Ammon's horn (tissue), 1 donor: ENCODE data around the gene GLI3.

Experiments used
- DNase-seq: peaks from one replicate; pipeline ENCODE4 v3.0.0-alpha.2; 2016; ENCODE audit warnings: low spot score

GLI3 gene

DNA sequence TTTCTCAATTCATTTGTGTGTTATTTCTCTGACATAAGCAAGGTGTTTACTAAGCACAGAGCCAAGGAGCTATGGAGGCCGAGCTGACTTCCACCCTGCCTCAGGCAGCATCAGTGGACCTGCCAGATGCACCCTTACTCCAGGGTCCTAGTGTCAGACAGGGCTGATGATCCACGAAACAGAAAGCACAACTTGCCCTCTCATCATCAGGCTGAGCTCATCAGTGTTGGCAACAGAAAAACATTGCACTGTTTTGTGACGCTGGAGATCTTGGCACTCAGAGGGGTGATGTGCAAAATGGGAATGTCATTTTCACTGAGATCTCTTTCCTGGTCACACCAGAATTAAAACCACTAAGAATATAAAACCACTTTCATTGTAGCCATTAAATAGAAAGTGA is 201.8 kb downstream of the GLI3 start:
- peak; percentile 31 for DNase-seq

DNA sequence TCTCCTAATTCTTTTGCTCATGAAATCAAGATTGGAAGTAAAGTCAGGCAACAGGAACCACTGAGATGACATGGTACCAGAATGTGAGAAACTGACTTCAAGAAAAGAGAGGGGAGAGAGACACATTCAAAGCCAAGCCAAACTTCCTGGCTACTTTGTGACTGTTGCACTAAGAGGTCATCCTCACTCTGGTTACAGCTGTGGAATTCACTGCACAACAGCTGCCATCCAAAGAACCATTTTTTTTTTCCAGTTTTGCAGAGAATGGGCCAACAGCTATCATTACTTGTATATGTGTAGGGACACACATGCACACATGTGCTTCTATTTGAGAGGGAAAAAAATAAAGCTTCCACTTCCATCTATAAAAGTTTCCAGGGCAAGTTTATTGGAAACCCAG is 203.5 kb downstream of the GLI3 start:
- DNase-seq: no peak

DNA sequence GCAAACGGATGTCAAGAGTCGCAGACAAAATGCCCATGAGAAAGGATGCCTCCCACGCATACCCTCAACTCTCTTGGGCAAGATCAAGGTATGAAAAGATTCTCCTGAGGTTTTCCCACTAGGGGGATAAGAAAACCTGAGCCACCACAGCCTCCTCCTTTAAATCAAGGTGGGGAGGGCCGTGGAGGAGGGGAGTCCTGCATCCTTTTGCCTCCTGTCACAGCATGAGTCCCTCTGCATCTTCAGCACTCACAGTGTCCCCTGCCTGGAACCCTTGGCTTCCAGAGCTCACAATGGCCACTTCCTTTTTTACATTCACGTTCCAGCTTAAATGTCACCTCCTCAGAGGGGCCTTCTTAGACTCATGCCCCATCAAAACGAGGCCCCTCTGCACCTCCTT is 207.6 kb downstream of the GLI3 start:
- no peak for DNase-seq

DNA sequence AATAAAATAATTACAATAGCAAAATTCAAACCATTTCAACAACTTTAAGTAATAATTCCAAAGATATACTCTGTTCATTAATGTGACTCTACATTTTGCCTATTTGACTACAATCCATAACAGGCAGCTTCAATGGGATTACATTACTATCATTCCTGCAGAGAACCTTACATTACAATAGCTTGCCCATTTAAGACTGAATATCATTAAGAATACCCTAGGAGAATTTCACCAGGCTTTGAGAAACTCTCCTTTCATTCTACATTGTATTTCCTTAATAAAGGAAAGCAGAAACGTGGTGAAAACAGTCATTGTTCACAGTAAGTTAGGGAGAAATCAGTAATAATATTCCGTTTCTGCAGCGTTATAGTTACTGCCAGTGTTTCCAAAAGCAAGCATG is 209.5 kb downstream of the GLI3 start:
- DNase-seq: no peak

DNA sequence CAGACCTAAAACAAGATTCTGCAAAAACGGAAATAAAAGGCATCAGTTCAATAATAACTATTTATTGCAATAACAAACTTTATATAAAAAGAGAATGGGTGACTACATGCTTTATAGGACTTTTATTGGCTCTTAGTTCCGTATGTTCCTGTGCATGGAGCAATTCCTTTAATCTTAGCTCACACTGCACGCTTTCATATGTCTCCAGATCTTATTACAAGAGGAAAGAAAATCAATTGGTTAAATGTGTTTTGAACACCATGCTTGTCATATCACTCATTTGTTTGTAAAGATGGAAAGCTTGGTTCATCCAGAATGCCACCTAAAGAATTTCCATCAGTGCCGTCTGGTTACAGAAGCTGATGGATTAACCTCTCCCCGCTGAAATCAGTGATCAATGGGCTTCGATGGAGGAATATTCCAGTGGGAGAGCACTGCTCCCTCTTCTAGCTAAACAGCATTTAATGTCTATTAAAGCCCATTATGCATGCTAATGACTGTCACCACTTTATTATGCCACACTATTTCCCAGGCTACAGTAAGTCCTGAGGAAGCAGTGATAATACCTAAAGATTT is 210.3 kb downstream of the GLI3 start:
- no peak for DNase-seq

DNA sequence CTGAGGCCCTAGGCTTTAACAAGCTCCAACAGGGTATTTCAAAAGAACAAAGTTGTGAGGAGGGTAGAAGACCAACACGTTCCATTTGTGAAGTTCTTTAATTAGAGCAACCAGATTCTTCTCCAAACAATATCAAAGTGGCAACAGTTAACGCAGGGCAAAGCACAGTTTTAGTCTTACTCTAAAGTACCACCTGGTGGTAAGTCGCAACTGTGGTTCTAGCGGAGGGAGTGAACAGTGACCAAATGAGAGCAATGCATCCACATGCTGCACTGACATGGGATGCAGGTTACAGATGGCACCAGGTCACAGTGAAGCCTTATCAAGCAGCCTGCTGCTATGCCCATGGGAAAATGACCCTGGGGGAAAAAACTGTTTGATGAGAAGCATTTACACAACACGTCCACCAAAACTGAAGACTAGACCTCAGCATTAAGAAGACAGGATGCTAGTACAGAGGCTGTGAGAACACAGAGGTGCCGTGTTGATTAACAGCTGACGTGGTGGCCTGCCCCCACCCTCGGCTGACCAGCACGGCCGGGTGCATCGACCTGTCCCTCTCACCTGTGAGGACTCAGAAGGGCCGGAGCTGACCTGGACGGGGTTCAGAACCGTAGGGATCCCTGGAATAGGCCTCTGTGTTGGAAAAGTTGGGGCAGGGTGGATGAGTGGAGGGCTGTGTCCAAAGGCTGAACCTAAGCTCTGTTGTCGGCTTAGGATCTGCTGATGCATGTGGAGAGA is 211.2 kb downstream of the GLI3 start:
- no peak for DNase-seq

DNA sequence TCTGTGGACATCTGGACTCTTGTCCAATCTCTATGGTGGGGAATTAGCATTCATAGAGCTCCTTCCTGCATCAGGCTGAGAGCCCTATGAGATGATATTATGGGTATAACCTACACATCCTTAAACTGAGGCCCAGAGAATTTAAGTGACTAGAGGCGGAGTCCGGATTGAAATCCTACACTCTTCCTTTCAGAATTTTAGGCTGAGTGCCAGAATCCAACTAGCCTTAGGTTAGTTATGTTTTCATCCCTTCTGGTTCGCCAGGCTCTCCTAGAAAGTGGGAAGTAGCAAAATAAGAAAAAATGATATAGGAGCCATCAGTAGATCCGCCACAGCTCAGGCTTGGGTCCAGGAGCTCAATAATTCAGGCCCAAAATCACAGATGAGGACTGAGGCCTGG is 212.5 kb downstream of the GLI3 start:
- no peak for DNase-seq

DNA sequence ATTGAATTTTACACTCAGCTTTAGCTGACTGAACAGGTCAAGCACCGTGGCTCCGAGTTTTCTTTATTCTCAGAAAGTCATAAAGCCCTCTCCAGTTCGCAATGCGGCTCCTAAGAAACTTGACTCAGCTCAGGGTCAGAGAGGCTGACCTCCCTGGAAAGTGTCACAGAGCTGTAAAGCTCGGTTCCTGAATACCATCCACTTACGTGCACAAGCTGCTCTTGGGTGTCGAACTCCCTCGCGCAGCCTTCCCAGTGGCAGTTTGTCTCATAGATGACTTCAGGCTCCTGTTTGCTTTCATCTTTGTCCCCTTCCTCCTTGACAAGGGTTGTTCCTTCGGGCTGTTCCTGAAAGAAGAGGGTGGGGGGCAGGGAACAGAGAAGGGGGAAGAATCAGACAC is 213.7 kb downstream of the GLI3 start:
- DNase-seq: no peak

DNA sequence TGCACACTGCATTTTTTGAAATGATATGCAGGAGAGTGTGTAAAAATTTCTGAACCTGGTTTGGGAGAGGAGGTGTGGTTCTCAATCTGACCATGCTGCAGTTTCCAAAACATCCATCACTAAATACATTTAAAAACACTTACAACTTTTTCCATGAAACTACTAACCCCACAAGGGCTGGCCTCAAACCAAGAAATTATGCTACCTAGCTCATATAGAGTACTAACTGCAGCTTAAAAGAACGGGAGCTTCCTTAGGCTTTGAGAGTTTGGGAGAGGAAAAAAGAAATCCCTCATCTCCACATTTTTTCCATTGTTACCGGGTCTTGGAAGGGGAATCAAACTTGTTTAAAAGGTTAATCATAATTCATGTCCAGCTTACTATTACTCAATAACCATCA is 214.2 kb downstream of the GLI3 start:
- no peak for DNase-seq

DNA sequence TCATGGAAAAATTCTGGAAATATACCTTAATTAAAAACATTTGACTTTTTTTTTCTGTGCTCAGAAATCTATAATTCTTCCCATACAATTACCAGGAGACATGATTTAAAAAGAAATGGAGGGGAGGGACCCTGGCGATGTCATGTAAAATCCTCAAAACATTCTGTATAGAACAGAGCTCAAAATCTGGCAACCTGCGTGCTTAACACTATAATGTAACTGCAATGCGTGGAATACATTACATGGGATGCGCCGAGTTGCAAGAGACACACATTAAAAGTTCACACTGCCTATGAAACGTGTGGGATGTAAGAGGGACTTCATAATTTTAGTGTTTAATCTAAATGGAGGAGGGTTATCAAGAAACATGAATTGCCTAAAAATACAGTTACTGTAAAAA is 215.0 kb downstream of the GLI3 start:
- DNase-seq: no peak

DNA sequence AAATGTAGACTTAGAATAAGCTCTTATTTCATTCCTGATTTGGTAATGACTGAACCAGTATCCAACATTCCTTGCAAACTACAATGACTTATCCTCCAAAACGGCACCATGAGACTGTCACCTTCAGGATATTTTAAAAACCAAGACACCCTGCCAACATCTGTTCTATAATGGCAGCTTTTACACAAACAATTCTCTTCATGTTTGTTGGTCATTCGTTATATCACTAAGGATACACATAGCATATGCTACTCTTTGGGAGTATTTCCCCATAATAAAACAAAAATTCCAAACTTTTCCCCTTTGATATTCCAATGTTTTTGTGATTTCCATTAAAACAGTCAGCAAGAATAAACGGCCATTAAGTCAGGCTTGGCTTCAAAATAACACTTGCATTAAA is 215.4 kb downstream of the GLI3 start:
- DNase-seq: no peak

DNA sequence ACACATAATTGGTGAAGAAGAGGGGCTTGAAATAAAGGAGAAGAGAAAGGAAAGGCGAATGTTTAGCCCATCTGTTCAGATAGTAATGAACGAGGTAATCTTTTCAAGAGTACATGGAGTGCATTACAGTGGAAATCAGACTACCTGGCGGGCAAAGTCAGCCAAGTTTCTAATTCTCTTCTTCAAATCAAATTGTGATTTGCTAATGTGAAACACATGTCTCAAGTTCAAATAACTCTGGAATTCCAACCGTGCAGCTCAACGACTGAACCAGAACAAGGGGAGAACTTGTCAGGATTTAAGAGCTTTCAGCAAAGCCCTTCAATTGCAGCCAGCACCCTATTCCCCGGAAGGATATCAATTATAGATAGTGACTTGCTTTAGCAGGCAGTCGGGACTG is 216.9 kb downstream of the GLI3 start:
- DNase-seq: no peak

DNA sequence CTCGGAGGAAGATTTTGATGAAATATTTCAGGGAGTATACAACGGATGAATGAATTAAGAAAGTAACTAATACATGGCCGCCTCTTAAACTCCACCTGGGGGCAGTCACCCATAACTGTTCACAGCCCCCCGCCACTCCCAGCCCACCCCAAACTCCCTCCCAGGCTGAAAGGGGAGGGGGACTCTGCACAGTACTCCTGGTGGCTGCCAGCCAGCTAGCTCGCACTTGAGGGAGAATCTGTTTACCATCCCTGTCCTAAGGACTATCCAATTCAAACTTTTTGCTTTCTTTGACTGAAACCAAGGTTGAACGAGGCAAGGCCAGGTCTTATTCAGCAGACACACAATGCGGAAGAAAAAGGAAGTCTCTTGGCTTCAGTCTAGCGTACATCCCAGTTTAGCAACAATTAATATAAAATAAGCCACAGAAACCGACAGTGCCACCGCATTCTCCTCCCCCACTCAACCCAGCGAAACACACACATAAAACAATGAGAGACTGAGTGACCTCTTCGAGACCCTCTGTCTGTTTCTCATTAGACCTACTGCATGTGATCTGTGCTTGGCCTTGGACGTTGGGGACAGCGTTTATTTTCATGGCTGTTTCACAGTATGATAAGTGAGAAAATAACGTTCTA is 219.5 kb downstream of the GLI3 start:
- DNase-seq: no peak

DNA sequence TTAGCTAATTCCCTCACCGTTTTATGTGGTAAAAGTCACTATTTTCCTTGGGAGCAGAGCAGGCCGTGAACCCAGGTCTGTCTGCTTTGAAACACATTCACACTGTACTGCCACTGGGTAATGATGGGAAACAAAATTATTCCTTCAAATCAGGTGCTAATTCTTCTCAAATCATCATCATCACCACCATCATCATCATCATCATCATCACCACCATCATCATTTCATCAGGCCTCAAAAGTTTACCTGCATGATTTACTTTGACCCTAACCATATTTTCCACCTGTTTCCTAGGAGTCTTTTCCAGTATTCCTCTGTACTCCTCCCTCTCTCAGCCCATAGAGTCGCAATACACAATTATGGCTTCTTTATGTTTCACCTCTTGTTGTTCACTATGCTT is 220.5 kb downstream of the GLI3 start:
- DNase-seq: no peak

DNA sequence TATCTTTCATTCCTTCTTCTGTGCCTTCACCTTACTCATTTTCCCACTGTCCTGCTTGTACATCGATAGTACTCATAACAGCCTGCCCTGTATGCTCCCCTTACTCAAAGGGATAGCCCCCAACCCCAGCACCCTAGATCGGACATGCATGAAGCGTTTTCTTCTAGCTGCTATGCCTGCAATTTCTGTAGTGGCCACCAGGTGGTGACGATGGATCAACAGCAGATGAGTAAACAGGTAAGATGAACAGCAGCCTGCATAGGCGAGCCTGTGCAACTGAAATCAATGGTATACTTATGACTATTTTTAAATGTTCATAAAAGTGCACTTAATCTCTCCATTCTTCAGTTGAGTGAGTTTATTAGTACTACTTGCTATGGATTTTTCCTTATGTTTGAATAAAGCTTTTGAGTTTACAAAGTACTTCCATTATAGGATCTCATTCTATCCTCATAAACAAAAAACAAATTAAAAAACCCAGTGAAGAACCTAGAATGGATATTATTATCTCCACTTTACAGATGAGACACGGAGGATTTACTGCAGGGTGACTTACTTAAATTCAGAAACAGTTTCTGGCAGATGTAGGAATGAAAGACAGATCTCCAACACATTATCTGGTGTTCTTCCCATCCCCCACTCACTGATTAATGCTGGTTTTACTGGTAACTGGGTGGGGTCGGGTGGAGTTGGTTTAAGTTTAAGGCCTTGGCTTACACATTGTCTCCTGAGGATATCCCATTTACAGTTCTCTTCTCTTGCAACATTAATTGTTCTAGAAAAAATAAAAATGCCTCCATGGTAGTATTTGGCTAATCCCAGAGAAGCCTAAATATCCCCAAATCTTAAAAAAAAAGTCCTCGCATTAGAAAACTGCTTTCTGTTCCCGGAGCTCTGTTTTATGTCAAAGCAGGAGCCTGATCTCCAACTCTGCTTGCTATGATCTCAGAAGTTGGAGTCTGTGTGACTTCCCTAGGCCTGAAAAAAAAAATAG is 222.1 kb downstream of the GLI3 start:
- no peak for DNase-seq

DNA sequence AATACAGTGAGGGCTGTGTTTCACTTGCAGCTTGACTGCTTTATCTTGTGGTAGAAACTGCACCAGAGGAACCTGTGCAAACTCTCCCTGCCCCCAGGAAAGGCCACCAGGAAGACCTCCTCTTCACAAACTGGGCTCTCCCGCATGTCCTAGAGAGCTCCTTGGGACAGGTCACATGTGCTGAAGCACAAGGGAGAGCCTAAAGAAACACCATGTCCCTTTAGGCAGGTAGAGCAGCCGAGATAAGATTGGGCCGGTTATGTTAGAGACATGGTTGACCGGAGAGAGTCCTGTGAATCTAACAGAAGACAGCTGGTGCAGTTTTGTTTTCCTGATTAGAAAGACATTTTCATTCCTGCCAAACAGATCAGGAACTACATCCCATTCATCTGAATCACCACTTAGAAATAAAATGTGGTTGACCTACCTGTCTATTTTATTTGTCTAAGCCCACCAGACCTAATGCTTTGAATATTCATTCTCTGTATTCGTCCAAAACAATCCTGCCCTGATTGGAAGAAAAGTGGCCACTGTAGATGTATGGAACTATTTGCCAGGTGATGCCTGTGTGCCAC is 224.1 kb downstream of the GLI3 start:
- no peak for DNase-seq

DNA sequence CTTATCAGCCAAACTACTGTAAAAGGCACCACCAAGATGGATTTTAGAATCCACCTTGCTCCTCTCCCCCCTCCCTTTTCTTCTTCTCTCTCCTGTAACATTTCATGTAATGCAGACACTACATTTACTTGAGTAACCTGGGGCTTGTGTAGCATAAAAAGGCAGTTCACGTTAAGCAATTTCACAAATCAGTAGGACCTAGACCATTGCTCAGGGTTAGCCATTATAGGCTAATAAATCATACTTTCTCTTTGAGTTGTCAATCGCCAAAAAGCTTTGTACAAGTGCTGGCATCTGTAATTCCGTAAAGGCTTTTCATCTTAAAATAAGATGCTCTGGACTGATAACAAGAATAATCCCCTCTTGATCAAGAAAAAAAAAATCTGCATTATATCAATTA is 224.7 kb downstream of the GLI3 start:
- DNase-seq: no peak

DNA sequence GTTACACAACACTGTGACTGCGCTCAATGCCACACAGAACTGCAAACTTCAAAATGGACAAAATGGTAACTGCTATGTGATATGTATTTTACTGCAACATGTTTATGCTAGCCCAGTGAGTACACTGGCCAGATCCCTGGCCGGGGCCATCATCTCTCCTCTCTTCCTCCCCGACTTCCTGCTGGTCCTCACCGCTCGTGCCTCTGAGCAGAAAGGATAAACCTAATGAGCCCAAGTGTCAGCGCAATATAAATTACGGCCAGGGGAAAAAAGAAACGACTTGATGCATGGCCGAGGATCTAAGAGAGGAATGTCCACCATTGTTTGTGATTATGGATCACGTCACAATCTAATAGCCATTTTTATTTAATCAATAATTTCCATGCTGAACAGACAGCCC is 225.2 kb downstream of the GLI3 start:
- no peak for DNase-seq

DNA sequence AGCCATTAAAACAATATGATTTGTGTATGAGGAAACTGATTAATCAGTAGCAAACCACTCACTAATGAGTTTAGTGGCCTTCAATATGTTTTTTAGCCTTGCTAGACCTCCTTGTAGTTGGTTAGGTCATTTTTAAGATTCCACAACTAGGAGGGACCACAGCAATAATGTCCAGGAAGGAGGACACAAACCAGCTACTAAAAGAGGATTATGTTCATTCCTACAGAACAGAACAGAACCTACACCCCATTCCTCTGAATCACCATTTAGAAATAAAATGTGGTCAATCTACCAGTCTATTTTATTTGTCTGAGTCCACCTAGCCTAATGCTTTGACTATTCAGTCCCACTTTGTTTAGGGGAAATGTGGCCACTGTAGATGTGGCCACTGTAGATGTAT is 226.3 kb downstream of the GLI3 start:
- DNase-seq: no peak

DNA sequence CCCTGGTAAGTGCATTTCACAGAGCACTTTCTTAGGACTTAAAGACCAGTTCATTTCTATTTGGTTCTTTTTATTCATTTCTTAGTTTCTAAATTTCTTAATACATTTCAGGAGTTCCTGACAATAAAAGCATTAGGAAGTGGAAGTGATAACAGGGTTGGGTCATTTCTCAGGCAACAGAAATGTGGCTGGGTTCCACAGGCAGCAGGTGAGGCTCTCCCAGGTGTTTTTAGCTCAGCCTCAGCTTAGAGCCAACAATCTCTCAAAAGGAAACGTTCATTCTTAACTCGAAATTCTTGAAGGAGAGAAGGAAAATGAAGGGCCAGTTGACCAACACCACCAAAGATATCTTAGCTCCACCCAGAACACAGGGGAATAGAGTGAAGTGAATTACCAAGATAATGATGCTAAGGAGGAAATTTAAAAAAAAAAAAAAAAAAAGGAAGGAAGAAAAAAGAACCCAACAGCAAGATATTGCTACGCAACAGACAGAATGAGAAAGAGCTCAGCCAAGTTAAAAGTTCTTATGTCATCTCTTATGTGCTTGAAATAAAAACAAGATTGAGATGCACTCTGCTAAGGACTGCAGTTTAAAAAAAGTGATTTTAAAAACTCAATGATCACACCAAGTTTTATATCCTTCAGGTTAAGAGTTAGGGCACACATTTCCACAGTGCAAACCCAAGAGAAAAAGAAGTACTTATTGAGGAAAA is 230.1 kb downstream of the GLI3 start:
- DNase-seq: no peak

DNA sequence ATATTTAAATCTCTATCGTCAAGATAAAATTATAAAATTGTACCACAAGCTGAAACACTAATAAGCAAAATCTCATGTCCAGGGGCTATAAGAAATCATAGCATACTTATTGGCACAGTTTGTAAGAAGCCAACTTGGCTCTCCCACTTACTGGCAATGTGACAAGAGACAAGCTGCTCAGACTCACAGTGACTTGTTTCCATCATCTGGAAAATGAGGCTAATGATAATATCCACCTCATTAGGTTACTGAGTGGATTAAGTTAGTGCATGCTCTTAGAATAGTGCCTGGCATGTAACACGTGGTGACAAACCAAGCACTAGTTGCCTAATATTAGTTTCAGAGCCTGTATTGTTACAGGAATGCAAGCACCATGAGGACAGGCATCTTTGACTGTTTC is 234.4 kb downstream of the GLI3 start:
- no peak for DNase-seq
